AG08395 (cell line): ENCODE measurements around the gene IDNK.

Source experiments
- DNase-seq: peaks from one replicate; pipeline ENCODE4 v3.0.0; 2012; ENCODE audit warnings: mixed read lengths, low spot score

Gene IDNK

DNA sequence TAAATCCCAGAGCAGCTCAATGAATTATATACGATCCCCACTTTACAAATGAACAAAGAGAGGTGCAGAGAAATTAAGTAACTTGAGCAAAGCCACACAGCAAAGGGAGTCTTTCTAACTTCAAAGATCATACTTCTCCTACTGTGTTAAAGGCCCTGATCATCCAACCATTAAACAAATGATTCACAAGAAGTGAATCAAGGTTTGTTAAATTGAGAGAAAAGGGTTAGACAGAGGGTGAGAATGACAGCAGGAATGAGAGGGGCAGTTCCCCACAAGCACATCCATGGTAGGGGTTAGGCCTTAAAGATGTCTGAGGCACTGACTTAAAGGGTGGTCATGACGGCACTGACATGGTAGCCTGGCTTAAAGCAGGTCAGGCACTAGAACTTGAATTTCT lies 10.7 kb downstream of the IDNK start:
- DNase-seq: no peak

DNA sequence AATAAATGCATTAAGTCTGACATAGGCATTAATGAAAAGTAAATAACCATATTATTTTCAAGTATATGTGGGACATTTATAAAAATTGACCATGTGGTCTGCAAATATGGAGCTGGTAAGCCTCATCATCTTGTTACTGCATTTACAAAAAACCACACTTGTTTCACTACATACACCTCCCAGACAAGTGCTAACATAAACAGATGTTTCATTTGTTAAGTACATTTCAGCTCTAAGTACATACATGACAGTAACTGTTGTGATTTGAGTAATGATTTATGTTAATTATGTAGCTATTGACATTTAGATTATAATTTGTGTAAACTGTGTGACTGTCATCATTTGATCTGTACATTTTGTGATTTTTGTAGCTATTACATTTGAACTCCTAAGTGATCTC lies 13.9 kb downstream of the IDNK start:
- DNase-seq: no peak

DNA sequence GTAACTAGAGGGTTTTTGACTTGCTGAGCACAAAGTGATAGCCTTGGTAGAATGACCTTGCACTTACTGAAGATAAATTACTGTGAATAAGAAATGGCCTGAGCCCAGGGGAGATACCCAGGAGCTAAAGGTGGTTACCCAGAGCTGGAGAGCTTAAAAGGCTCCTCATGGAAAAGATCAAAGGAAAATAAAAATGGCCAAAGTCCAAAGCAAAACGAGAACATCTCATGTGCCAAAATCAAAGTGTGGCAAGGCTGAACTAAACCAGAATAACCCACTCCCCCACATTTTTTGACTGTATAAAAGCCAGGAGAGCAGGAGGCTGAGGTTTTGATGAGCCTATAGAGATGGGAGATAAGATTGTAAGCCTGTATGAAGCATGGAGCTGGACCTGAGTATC lies 14.4 kb downstream of the IDNK start:
- DNase-seq: no peak

DNA sequence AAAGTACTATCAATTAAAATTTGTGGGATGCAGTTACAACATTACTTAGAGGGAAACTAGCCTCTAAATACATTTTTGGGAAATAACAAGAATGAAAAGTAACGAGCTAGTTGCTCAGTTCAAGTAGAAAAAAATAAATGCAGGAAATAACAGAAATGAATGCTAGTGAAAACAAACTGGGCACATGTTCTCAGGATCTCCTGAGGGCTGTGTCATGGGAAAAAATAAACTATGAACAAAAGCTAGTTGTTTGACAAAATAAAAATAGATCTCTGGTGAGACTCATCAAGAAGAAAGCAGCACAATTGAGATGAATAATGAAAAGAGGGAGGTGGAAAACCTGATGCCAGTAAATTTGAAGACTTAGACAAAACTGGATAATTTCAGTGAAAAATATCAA lies 16.3 kb downstream of the IDNK start:
- DNase-seq: no peak

- no peak for DNase-seq
These were observed 19.9 kb downstream of the IDNK start for GRCh38 chr9:83642793-83643192.

DNA sequence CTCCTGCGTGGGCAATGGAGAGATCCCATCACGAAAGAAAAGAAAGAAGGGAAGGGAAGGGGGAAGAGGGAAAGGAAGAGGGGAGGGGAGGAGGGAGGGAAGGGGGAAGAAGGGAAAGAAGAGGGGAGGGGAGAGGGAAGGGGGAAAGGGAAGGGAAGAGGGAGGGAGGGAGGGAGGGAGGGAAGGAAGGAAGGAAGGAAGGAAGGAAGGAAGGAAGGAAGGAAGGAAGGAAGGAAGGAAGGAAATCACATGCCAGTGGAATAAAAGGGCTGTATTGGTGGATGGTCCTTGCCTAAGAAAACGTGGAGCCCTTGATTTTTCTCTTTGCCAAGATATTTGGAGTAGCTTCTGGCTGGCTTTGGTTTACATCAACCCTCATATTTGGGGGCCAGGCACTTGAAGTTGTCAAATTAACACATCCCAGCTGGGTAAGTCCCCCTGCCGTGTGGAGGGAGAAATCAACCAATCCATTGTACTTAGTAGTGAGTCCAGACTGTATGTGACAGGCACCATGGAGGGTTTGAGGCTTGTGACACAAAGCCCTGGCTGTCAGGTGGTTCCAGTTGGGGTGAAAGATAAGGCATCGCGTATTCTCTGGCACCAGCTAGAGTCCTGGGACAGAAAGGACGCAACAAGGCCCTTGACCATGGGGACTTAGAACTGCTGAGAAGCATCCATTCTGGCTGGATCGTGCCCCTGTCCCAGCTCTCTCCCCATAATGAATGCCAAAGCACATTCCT lies 23.7 kb downstream of the IDNK start:
- no peak for DNase-seq

GRCh38 chr9:83649080-83649479 lies 26.1 kb downstream of the IDNK start:
- DNase-seq: peak; percentile 76

- DNase-seq: no peak
These were observed 26.6 kb downstream of the IDNK start for GRCh38 chr9:83649515-83649914.

DNA sequence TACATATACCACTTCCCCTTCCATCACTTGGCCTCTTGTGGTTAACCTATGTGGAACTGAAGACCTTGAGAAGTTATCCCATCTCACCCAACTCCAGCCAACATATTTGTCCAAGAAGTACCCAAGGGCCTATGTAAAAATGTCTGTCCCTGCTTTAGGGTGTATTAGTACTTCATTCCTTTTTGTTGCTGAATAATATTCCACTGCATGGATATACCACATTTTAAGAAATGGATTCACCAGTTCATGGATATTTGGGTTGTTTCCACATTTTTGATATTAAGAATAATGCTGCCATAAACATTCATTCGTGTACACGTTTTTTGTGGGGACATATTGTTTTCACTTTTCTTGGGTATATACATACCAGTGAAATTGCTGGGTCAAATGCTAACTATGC lies 28.6 kb downstream of the IDNK start:
- DNase-seq: no peak

DNA sequence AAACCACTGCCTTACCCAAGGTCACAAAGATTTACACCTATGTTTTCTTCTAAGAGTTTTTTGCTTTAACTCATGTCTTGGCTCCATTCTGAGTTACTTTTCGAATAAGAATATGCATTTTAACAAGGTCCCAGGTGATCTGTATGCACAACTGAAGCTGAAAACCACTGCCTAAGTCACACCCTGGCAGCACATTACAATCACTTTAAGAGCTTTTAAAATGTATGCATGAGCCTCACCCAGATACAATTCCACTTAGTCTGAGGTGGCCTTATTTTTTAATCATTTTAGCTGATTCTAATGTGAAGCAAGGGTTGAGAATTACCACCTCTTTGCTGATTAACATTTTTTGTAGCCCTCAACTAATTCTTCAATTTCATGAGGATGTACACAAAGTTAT lies 29.5 kb downstream of the IDNK start:
- no peak for DNase-seq

GRCh38 chr9:83655433-83655832 lies 32.5 kb downstream of the IDNK start:
- DNase-seq: no peak

DNA sequence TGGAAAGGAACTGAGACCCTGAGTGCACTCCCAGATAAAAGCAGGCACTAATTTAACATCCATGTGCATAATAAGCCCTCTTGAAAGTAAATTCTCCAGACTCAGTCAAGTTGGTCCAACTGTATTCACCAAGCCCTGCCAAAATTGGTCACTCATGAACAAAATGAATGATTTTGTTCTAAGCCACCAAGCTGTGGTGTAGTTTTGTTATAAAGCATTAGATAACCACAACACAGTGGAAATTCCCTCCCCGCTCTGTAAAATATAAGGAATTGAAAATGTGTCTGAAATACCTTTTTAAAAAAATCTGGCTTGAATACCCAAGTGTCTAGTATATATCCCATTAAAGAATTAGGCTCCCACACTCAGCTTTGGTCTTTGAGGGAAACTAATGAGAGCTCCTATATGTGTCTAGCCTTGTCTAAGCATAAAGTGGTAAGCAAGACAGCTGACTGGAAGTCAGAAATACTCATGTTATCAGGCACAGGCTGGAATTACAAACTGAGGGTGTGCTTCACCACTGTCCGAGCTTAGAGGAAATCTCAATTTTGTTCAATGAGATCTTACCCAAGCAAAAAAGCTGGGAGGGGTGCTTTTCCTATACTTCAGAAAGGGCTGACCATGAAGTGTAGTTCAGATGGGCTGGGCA lies 33.2 kb downstream of the IDNK start:
- DNase-seq: no peak

GRCh38 chr9:83656952-83657351 lies 34.0 kb downstream of the IDNK start:
- no peak for DNase-seq

GRCh38 chr9:83662933-83663332 lies 40.0 kb downstream of the IDNK start:
- no peak for DNase-seq

DNA sequence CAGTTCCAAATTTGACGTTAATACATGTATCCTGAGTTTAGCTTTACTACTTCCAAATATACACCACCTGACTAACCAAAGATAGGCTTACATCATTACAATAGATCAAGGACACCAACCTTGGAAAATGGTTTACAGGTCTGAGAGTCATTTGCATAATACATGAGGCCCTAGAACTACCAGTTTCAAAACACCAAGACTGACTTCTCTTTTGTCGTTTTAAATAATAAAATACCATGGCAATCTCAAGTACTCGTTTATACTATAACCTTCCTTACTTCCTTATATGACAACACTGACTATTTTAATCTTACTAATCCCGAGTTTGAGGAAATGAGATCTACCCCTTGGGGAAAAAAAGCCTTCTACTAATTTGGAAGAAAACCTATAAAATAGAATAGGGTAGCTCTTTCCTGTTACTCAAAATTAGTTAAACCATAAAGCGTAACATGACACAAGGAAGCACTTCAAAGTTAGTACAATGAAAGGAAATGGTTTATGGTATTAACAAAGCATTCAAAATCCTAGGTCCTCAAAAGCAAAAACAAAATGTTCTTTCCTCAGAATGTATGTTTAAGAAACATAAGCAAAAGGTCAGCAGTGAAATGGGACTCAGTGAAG lies 42.7 kb downstream of the IDNK start:
- DNase-seq: no peak

DNA sequence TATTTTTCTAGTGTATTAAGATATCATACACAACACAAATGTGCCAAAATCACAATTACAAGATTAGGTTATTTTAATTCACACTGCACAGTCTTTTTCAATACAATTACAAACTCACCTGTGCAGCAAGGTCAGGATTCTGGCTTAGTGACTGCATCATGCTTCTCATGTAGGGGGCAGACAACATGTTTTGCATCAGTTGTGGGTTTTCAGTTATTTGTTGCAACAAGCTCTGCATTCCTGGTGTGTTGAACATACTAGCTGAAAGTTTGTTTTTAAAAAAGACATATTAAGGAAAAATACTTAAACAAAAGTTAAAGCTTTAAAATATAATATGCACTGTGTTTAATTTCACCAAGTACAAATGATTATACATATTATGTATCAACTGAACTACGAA lies 46.1 kb downstream of the IDNK start:
- no peak for DNase-seq

DNA sequence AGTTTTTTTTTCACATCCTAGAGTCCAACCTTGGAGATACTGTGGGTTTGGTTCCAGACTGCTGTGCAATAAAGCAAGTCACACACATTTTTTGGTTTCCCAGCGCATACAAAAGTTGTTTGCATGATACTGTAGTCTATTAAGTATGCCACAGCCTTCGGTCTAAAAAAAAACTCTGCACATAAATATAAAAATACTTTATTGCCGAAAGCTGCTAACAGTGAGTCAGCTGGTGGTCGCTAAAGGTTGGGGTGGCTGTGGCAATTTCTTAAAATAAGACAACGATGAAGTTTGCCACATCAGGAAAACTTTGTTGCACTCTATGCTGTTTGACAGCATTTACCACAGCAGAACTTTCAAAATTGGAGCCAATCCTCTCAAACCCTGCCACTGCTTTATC lies 47.4 kb downstream of the IDNK start:
- no peak for DNase-seq

- DNase-seq: no peak
These were observed 48.5 kb downstream of the IDNK start for GRCh38 chr9:83671451-83671850.

GRCh38 chr9:83675466-83675865 lies 52.5 kb downstream of the IDNK start:
- no peak for DNase-seq

DNA sequence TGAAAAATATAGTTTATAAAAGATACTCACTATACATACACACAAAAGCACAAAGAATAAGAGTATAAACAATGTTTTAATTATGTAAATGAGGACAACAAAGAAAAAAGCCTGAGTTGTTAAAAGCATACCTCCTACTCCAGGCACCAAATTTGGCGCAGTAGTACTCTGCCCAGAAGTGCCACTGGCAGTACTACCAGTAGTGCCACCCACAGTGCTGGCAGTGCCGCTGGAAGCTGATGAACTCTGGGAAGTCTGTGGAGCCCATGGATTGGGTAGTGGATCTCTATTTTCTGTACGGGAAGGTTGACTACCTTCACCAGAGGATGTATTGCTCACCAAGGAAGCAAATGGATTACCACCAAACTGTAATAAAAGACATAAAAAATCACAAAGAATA lies 54.7 kb downstream of the IDNK start:
- DNase-seq: no peak

DNA sequence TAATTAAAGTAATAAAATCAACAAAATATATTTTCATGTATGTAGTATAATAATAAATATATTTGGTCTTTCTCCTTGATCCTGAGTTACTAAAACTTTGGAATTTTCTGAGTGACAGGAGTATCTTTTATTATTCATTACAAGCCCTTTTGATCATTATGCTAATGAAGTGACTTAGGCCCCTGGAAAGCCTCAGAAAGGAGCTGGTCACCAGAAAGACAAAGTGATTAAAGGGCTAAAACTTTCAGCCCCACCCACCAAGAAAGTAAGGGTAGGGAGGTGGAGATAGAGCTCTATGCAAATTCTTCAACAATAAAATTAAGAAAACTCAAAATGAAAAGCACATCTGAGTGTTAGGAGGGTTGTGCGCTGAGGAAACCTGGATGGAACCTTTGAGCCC lies 57.3 kb downstream of the IDNK start:
- no peak for DNase-seq

GRCh38 chr9:83681490-83681889 lies 58.5 kb downstream of the IDNK start:
- no peak for DNase-seq

- DNase-seq: no peak
These were observed 66.0 kb downstream of the IDNK start for GRCh38 chr9:83688921-83689320.

DNA sequence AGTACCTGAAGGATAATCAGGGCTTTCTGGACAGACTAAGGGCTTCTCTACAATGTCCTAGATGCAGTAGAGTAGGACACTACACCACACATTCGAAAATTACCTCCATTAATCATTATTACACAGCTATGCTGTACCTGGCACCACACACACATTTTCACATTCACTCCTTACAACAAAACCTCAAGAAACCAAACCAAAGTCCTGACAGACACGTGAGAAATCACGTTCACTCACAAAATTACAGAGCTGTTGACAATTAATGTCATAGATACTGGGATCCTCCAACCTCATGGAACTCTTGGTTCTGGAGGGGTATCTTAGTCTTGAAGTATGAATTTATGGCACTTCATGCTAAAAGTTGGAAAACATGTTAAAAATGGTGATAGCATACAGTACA lies 68.5 kb downstream of the IDNK start:
- no peak for DNase-seq
